ENCODE data around the gene SDK1.

The SDK1 gene

GRCh38 chr7:4025694-4026615, 724.9 kb downstream of the SDK1 start:
- H3K4me3 ChIP-seq (ENCODE audit: low read depth, low read length): no peak overlapping the region
- DNase-seq (ENCODE audit: low read depth): no peak

- DNase-seq (ENCODE audit: low read depth): no peak
- no peak overlapping the region for H3K4me3 ChIP-seq (ENCODE audit: low read depth, low read length)
These were observed 726.0 kb downstream of the SDK1 start for GRCh38 chr7:4026941-4027486.

- H3K4me3 ChIP-seq (ENCODE audit: low read depth, low read length): no peak overlapping the region
- DNase-seq (ENCODE audit: low read depth): no peak
These were observed 727.2 kb downstream of the SDK1 start for GRCh38 chr7:4028221-4028620.

GRCh38 chr7:4029941-4030340, 728.9 kb downstream of the SDK1 start:
- no peak for DNase-seq (ENCODE audit: low read depth)
- H3K4me3 ChIP-seq (ENCODE audit: low read depth, low read length): no peak overlapping the region

GRCh38 chr7:4030346-4030950, 729.4 kb downstream of the SDK1 start:
- no peak for DNase-seq (ENCODE audit: low read depth)

GRCh38 chr7:4033996-4034395, 732.9 kb downstream of the SDK1 start:
- DNase-seq (ENCODE audit: low read depth): no peak

More at GRCh38 chr7:4030346-4030950, 729.4 kb downstream of the SDK1 start:
- no peak overlapping the region for H3K4me3 ChIP-seq (ENCODE audit: low read depth, low read length)

GRCh38 chr7:4037308-4037707, 736.3 kb downstream of the SDK1 start:
- DNase-seq (ENCODE audit: low read depth): no peak
- no peak overlapping the region for H3K4me3 ChIP-seq (ENCODE audit: low read depth, low read length)

More at GRCh38 chr7:4033996-4034395, 732.9 kb downstream of the SDK1 start:
- H3K4me3 ChIP-seq (ENCODE audit: low read depth, low read length): no peak overlapping the region

GRCh38 chr7:4037877-4038276, 736.8 kb downstream of the SDK1 start:
- DNase-seq (ENCODE audit: low read depth): no peak
- H3K4me3 ChIP-seq (ENCODE audit: low read depth, low read length): no peak overlapping the region

- no peak for DNase-seq (ENCODE audit: low read depth)
These were observed 739.3 kb downstream of the SDK1 start for GRCh38 chr7:4040109-4040928.

GRCh38 chr7:4042402-4043045, 741.5 kb downstream of the SDK1 start:
- DNase-seq (ENCODE audit: low read depth): no peak
- H3K4me3 ChIP-seq (ENCODE audit: low read depth, low read length): no peak overlapping the region

More at GRCh38 chr7:4040109-4040928, 739.3 kb downstream of the SDK1 start:
- H3K4me3 ChIP-seq (ENCODE audit: low read depth, low read length): no peak overlapping the region

- H3K4me3 ChIP-seq (ENCODE audit: low read depth, low read length): no peak overlapping the region
- no peak for DNase-seq (ENCODE audit: low read depth)
These were observed 742.9 kb downstream of the SDK1 start for GRCh38 chr7:4043988-4044387.

GRCh38 chr7:4045450-4045849, 744.4 kb downstream of the SDK1 start:
- H3K4me3 ChIP-seq (ENCODE audit: low read depth, low read length): no peak overlapping the region
- DNase-seq (ENCODE audit: low read depth): no peak

- no peak overlapping the region for H3K4me3 ChIP-seq (ENCODE audit: low read depth, low read length)
- DNase-seq (ENCODE audit: low read depth): no peak
These were observed 744.9 kb downstream of the SDK1 start for GRCh38 chr7:4045975-4046374.

- H3K4me3 ChIP-seq (ENCODE audit: low read depth, low read length): no peak overlapping the region
- no peak for DNase-seq (ENCODE audit: low read depth)
These were observed 747.3 kb downstream of the SDK1 start for GRCh38 chr7:4048336-4048735.

- DNase-seq (ENCODE audit: low read depth): no peak
- no peak overlapping the region for H3K4me3 ChIP-seq (ENCODE audit: low read depth, low read length)
These were observed 748.1 kb downstream of the SDK1 start for GRCh38 chr7:4049202-4049601.

GRCh38 chr7:4050126-4050660, 749.1 kb downstream of the SDK1 start:
- H3K4me3 ChIP-seq (ENCODE audit: low read depth, low read length): no peak overlapping the region

GRCh38 chr7:4051696-4052095, 750.6 kb downstream of the SDK1 start:
- no peak for DNase-seq (ENCODE audit: low read depth)

More at GRCh38 chr7:4050126-4050660, 749.1 kb downstream of the SDK1 start:
- no peak for DNase-seq (ENCODE audit: low read depth)

GRCh38 chr7:4052130-4052529, 751.1 kb downstream of the SDK1 start:
- no peak for DNase-seq (ENCODE audit: low read depth)
- no peak overlapping the region for H3K4me3 ChIP-seq (ENCODE audit: low read depth, low read length)

More at GRCh38 chr7:4051696-4052095, 750.6 kb downstream of the SDK1 start:
- no peak overlapping the region for H3K4me3 ChIP-seq (ENCODE audit: low read depth, low read length)

GRCh38 chr7:4054158-4054557, 753.1 kb downstream of the SDK1 start:
- H3K4me3 ChIP-seq (ENCODE audit: low read depth, low read length): no peak overlapping the region
- DNase-seq (ENCODE audit: low read depth): no peak

Measured in skeletal muscle cell (primary cell).